SKM-1 (cell line): ENCODE measurements around the gene KRTAP20-3.

Experiments
- DNase-seq: peaks from one replicate; lab custom pipeline; 2025; ENCODE audit not compliant: unreplicated experiment; lab: John Stamatoyannopoulos, UW

The KRTAP20-3 gene

GRCh38 chr21:30680586-30680985 is 37.9 kb downstream of the KRTAP20-3 start:
- DNase-seq: no peak

- no peak for DNase-seq
Observed at GRCh38 chr21:30684506-30684905, 41.8 kb downstream of the KRTAP20-3 start.

GRCh38 chr21:30689822-30690221 is 47.2 kb downstream of the KRTAP20-3 start:
- DNase-seq: no peak
